Activated T-helper 9 cell treated with anti-CD3 and anti-CD28 coated beads, Interleukin-2, amount 50 U/mL, for 16 hours (primary cell): ENCODE data around the gene SIL1.
A peak's percentile ranks its signal among the peaks of the same experiment; 100 is the strongest.
"Not testable (repeated sequence)": the region's sequence is repeated elsewhere in the genome, so short reads cannot be mapped to it uniquely, and the experiment has no call there.

Source experiments
- DNase-seq: peaks from one replicate; pipeline ENCODE4 v3.0.0-alpha.2; 2020; ENCODE audit warnings: low read depth

The SIL1 gene

DNA sequence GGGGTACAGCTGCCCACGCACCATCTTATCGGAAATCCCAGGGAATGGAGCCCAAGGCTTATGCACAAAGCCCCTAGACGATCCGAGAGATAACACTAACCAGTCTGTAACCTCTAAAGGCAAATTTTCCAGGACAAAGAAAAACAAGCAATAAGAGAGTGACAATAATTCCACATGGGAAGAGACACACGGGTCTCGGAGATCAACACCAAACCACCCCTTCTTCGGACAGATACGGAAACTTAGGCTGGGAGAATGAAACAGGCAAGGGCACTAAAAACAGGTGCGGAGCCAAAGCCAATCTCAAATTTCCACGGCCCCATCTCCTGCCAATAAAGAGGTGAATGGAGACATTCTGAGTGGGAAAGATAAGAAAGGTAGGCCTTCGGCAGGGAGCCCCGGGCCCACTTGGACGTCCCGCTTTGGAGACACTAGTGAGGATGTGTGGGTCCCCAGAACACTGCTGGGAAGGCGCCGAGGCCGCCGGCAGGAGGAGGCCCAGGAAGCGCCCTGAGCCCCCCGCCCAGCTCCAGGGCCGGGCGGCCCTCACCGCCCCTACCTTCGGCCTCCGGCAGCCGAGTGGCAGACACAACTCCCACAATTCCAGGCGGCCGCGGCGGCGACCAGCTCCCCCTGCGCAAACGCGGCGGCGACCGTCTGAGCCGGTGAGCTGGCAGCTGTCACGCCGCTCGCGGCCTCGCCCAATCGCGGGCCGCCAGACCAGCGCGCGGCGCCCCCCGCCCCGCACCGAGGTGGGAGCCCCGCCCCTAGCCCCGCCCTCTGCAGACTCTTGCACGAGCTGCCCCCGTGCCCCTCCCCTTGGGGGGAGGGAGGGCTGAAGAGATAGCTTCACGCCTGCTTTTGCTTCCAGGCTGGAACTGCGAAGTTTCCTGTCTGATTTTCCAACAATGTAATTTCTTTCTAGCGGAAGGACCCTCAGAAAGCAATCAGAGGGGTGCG lies at the start of gene SIL1:
SIL1 (minus strand) TSS at position 659 of the 960 bp plus-strand sequence. CDS start 70,525 bp downstream, outside the sequence.
- DNase-seq: peak; percentile 97

DNA sequence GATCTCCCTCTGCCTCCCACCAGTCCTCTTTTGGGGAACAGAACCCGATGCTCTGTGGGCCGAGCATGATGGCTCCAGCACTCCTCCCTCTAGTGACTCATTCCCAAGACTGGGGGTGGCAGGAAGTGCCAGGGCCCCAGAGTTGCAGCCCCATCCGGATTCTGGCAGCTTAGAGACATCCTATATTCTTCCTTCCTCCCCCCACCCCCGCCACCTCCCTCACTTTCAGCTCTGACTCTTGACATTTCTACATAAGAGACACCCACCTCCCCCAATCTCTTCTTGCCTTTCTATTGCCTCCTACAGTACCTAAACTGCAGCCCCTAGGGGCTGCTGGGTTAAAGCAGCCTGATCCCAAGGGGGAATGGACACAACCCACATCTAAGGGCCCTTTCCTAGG lies 48.2 kb upstream of the SIL1 start:
- peak; percentile 39 for DNase-seq

DNA sequence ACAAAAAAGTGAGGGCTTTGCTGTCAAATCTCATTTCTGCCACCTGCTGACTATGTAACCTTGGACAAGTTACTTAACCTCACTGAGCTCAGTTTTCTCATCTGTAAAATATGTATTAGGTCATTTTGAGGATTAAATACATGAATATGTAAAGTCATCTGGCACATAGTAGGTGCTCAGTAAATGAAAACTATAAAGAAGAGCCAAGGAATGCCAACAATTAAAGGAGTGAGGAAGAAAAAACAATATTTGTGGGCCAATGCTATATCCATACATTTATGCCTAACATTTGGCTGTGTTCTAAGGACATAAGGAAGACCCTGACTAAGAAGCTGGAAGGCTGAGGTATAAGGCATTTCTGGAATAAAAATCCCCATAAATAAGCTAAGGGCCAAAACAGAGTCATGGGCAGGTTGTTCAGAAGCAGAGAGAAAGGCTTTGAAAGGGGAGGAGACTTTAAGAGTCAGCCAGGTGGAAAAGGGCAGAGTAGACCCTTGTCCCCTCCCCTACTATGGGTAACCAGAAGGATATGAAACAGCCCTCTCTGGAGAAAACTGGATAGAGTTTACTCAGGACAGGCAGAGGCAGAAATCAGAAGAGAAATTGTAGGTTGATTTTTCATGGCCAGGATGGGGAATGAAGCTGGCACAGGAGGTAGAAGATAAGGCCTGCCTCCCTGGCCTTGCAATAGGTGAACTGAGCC lies 47.6 kb upstream of the SIL1 start:
- DNase-seq: no peak

DNA sequence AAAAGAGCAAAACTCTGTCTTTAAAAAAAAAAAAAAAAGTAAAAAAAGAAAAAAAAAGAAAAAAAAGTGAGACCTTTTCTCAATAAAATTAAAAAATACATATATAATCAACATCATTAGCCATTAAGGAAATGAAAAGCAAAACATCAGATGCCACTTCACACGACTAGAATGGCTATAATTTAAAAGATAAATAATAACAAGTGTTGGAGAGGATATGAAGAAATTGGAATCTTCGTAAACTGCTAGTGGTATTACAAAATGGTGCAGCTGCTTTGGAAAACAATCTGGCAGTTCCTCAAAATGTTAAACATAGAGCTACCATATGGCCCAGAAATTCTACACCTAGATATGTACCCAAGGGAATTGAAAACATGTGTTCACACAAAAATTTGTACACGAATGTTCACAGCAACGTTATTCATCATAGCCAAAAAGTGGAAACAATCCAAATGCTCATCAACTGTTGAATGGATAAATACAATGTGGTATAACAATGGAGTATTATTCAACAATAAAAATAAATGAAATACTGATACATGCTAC lies 45.3 kb upstream of the SIL1 start:
- DNase-seq: no peak

DNA sequence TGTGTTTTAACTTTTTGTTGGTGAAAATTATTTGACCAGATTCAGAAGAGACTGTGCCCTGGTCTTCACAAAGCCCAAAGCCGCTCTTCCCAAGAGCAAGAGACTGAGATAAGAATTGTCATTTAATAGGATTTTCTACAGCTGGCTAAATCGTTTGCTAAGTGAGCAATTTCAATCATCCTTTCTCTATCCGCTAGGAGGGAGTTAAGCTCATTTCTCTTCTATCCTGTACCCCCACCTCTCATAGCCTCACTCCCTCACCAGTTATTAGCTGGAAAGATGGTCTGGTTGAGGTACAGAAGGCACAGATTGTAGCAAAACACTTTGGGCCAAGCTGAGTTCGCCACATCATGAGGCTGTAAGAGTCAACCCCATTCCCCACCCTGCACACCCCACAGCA lies 43.0 kb upstream of the SIL1 start:
- DNase-seq: no peak

DNA sequence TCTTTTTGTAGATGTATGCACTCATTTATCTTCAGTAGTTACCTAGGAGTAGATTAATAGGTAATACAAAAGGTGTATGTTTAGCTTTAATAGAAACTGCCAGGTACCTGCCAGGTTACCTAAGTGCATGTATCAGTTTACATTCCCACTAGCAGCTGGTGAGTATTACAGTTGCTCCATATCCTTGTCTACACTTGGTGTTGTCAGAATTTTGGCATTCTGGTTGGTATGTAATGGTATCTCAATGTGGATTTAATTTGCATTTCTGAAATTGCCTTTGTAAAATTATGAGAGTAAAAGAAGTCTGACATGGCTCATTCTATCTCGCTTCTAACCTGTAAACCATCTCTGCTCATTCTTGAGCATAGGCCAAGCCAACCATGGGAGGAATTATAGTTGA lies 38.3 kb upstream of the SIL1 start:
- DNase-seq: no peak

DNA sequence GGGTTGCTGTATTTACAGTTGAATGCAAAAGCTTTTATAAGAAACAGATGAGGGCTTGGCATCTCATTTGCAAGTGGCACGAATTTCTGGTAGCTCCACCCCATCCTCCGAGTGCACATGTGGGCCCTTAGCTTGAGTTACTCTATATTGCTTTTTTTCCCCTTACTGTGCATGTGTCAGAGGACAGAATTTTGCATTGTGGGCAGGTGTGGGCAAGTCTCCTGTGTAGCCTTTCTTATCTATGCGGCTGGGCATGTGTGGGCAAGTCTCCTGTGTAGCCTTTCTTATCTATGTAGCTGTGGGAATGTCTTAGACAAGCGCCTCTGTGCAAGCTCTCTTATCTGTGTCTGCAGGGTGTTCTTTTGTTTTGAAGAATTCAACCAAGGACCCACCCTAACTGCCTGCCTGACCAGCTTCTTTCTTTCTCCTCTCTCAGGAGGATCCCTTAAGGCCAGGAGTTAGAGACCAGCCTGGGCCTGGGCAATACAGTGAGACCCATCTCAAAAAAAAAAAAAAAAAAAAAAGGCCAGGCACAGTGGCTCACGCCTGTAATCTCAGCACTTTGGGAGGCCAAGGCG lies 34.1 kb upstream of the SIL1 start:
- no peak for DNase-seq

DNA sequence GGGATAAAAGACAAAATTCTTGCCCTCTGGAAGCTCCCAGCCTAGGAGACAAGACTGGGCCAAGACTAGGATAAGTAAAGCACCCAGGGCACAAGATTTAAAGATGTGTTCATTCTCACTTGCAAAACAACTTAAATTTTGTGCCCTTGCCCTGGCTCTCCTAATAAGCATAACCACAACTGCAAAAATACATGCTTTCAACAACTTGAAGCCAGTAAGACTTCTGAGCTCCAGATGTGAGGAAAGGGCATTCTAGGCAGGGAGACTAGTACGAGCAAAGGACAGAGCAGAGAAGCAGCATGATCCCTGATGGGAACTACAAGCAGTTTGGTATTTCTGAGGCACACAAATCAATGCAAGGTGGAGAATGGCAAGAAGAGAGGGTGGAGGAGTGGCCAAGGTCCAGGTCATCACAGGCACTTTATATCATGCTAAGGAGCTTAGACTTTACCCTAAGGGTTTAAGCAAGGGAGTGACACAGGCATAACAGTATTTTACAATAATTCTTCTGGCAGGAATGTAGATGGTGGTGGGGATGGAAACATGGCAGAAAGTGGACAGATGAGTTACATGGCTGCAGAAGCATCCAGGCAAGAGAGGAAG lies 30.1 kb upstream of the SIL1 start:
- no peak for DNase-seq

DNA sequence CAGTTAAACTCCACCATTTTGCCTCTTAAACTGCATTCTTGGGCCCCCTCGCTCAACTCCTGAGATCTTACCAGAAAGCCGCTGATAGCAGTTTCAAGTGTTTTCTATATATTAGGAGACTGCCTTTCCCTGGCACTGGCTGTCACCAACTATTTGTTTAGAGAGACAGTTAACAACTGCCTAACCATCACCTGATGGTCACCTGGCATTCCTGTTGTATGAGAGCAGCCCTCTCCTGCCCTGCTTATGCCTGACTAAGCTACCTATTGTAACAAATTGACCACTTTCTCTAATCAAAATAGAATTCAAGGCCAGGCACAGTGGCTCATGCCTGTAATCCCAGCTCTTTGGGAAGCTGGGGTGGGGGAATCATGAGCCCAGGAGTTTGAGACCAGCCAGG lies 28.0 kb upstream of the SIL1 start:
- DNase-seq: no peak

DNA sequence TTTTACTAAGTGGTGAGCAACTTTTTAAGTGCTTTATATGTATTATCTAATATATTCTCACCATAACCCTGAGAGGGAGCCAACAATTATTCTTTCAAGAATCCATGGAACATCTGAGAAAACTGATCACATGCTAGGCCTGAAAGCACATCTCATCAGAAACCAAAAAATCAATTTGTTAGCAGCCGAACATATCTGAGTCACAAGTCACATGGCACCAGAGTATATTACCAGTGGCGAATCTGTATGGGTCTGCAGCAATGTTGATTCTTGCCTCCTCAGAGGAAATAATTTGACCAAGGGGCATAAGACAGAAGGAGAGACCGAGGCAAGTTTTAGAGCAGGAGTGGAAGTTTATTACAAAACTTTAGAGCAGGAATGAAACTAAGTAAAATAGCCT lies 25.3 kb upstream of the SIL1 start:
- DNase-seq: no peak

DNA sequence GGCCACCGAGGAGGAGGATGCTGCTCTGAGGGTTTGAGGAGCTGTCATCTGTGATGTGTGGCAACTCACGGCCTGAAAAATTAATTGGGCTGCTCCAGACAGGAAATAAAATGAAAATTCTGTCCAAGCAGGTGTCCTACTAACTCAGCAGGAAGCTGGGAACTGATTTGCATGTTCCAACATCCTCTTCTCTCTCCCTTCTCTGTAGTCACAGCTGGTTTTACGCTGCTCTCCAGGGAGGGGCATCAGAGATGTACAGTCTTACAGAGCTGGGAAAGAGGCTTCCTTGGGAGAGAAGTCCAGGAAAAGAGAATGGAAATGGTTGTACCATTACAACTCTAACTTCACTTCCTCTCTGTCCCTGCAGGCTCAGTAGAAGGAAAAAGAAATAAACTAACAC lies 24.2 kb upstream of the SIL1 start:
- DNase-seq: no peak

DNA sequence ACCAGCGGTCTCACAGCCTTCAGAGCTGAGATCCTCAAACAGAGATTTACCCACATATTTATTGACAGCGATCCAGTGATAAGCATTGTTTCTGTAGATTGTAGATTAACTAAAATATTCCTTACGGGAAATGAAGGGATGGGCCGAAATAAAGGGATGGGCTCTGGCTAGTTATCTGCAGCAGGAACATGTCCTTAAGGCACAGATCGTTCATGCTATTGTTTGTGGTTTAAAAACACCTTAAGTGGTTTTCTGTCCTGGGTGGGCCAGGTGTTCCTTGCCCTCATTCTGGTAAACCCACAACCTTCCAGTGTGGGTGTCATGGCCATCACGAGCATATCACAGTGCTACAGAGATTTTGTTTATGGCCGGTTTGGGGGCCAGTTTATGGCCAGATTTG lies 19.9 kb upstream of the SIL1 start:
- DNase-seq: not testable (repeated sequence)

DNA sequence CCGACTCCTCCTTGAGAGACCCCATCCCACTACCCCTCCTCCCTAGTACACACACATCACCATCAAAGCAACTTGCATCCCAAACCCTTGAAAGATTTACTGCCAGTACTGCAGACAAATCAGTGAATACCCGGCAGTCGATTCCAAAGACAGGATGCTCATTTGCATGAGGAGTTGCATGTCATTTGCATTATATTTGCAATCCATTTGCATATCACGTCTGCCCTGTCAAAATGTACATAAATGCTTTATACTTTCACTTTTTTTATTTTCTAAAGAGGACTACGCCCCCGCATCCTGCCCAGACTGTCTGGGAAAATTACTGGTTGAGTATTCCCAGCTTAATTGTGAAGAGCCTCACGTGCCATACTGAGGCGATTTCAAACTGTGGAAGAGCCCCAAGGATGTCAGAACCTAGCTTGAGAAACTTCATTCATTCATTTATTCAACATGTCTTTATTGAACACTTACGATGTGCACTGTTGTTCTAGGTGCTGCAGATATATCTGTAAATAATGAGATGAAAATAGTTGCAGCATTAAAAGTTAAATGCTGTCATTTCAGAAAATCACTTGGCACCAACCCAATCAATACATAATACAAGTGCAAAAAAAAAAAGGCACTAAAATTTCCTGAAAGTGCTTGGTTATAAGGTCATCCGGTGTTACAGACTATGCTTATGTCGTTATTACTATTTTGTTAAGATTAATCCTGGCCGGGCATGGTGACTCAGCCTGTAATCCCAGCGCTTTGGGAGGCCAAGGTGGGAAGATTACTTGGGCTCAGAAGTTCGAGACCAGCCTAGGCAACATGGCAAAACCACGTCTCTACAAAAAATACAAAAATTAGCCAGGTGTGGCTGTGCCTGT lies 17.2 kb upstream of the SIL1 start:
- no peak for DNase-seq

DNA sequence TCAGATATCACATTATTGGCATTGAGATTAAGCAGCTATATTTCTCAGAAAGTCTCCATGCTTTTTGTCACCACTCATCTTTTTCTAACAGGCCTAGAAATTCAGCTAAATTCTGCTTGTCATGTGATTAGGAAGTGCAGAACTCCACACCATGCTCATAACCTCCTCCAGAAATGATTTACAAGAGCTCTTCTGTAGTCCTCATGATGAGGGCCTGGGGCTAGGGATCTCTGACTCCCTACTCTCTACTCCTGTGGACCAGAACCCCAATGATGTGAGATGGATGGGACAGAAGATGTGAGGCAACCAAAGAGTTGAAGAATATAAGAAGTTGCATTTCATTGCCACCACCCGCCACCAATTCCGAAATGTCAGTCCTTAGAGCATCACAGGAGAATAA lies 16.5 kb upstream of the SIL1 start:
- DNase-seq: no peak

DNA sequence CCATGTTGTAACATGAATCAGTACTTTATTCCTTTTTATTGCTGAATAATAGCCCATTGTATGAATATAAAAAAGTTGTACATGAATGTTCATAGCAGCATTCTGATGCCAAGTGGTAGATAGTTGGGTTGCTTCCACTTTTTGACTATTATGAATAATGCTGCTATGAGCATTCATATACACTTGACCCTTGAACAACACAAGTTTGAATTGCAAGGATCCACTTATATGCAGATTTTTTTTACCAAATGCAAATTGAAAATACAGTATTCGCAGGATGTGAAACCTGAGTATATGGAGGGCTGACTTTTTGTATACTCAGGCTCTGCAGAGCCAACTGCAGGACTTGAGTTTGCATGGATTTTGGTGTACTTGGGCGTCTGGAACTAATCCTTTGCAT lies 14.7 kb upstream of the SIL1 start:
- DNase-seq: no peak

DNA sequence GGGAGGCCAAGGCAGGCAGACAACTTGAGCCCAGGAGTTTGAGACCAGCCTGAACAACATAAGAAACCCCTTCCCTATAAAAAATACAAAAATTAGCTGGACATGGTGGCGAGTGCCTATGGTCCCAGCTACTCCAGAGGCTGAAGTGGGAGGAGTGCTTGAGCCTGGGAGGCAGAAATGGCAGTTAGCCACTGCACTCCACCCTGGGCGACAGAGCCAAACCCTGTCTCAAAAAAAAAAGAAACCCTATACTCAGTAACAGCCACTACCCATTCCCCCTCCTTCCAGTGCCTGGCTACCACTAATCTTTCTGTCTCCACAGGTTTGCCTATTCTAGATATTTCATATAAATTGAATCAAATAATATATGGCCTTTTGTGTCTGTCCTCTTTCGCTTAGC lies 14.3 kb upstream of the SIL1 start:
- no peak for DNase-seq

DNA sequence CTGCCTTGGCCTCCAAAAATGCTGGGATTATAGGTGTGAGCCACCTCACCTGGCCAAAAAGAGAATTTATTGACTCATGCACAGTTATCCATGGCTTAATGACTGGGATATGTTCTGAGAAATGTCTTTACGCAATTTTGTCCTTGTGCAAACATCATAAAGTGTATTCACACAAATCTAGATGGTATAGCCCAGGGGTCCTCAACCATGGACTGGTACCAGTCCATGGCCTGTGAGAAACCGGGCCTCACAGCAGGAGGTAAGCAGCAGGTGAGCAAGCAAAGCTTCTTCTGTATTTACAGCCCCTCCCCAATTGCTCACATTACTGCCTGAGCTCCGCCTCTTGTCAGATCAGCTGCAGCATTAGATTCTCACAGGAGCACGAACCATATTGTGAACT lies 12.4 kb upstream of the SIL1 start:
- no peak for DNase-seq

DNA sequence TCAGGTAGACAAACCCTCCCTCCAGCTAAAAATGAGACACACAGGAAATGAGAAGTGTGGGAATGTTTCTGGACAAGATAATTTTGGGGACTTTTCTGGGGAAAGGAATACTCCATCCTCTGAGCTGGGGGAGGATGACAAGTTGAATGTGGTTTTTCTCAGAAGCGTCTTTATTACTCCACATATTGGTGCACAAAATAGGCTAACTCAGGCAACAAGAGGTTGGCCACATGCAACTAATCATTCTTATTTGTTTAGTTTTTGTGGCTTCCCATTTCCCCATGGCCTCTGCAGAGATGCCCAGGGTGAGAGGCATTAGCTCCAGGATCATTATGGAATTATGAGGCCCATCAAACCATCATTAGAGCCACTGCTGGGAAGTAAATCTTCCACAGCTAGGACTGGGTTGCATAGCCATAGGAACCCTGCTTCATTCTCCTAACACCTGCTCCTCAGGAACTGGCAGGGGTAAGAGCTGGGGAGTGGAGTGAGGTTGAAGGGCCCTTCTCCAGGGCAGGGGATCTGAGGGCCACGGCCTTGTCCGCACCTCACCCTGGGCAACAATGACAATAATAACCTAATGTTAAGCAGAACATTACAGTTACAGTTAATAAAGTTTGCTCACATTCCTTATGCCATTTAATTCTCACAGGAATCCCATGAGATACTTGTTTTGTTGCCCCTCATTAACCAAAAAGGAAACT lies 9.3 kb upstream of the SIL1 start:
- DNase-seq: no peak

DNA sequence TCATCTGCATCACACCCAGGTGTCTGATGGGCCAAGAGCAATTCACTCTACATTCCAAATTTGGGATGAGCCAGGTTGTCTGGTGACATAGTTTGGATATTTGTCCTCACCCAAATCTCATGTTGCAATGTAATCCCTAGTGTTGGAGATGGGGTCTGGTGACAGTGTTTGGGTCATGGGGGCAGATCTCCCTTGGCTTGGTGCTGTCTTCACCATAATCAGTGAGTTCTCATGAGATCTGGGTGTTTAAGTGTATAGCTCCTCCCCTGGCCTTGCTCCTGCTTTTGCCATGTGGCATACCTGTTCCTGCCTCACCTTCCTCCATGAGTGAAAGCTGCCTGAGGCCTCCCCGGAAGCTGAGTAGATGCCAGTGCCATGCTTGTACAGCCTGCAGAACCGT lies 7.4 kb upstream of the SIL1 start:
- no peak for DNase-seq

DNA sequence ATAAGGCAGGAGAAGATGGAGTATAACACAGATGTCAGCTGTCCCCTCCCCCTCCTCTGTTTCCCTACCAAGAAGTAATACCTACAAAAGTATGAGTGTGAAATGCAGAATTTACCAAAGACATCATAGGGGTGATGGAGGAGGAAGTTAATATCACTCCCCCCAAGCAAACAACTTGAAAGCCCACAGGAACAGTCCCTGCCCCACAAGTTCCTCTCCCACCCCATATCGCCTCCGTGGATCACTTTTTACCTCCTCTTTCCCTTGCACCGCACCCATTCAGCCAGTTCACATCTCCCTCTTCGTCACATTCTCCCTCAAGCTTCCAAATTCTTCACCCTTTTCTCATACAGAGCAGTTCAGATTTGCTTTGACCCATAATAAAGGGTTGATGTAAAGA lies 7.0 kb upstream of the SIL1 start:
- DNase-seq: no peak

DNA sequence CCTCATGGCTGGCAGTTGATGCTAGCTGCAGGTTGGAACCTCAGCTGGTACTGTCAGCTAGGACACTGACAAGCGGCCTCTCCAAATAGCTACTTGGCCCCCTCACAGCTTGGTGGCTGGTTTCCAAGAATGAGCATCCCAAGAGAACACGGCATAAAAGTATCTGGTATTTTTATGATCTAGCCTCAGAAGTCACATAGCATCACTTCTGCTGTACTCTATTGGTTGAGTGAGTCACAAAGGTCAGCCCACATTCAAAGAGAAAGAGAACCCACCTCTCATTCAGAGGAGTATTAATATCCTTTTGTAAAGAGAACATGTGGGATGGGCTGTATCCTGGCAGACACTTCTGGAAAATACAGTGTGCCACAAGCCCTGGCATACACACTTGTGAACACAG lies 6.0 kb upstream of the SIL1 start:
- no peak for DNase-seq
